Cortex of kidney (tissue), 1 donor: Measurements from ENCODE around the gene MTCH2.
"Not testable (repeated sequence)": the region's sequence is repeated elsewhere in the genome, so short reads cannot be mapped to it uniquely, and the experiment has no call there.

Experiments
- DNase-seq: peaks from one replicate; lab custom pipeline; 2025; lab: John Stamatoyannopoulos, UW

The MTCH2 gene

DNA sequence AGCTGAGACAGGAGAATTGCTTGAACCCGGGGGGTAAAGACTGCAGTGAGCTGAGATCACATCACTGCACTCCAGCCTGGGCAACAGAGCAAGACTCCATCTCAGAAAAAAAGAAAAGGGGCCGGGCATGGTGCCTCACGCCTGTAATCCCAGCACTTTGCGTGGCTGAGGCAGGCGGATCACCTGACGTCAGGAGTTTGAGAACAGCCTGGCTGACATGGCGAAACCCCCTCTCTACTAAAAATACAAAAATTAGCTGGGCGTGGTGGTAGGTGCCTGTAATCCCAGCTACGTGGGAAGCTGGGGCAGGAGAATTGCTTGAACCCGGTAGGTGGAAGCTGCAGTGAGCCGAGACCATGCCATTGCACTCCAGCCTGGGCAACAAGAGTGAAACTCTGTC is 6.0 kb downstream of the MTCH2 start:
- not testable (repeated sequence) for DNase-seq

DNA sequence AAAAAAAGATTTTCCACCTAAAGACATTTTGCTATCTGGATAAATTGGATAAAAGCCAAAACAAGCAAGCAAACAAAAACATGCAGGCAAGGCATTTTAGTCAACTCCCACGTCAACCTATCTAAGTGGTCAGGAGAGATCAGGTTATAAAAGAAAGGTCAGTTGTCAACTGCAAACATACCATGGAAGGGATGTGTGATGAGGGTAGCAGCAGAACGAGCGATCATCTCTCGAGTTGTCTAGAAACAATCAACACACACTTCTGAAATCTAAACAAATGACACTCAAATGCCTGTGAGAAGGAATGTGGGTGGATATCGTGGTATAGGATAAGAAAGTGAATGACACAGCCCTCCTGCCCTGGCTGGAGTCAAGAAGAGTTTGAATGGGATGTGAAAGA is 10.9 kb downstream of the MTCH2 start:
- DNase-seq: no peak

DNA sequence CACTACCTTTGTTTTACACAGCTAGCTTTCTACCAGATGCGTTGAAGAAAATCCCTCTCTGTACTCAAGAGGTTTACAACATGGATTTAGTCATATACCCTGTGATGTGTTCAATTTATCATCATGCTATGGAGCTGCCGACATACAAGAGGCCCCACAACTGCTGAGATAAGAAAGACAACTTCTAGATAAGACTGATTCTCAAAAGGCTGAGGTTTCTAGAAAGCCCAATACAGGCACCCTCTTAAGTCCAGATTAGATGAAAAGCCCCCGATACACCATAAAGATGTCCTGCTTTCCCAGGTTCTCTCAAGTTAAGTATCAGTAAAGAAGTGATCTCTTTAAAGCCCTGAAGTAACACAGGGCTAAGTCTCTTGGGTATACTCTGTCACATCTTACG is 14.3 kb downstream of the MTCH2 start:
- DNase-seq: no peak

DNA sequence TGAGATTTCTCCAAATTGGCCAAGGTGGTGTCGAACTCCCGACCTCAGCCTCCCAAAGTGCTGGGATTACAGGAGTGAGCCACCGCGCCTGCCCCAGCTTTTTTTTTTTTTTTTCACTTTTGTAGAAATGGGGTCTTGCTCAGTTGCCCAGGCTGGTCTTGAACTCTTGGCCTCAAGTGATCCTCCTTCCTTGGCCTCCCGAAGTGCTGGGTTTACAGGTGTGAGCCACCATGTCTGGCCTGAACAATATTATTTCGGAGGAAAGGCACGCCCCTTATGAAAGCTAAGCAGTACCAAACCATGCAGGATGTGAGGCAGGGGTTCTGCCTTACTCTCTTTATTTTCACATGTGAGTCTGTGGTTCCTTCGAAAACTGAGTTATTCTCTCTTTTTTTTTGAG is 16.1 kb downstream of the MTCH2 start:
- no peak for DNase-seq

DNA sequence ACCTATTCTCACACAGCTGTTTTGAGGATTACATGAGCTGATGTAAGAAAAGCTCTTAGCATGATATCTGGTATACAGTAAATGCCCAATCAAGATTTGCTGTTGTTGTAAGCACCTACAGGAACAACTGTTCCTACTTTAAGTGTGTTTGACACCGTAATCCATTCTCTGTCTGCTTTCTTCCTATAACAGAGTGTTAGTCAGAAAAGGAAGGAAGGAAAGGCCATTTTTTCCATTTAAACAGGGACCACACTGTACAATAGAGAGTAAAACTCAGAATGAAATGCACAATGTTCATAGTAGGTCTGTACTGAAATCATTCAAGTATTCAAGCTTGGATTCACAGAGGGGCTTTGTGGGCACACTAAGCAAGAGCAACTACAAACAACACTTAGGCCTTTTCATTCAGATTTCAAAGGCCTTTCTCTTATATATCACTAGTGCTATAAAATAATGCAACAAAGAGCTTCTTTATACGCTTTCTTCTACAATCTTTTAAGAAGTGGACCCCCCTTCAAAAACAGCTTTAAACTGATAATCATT is 21.5 kb downstream of the MTCH2 start:
- DNase-seq: no peak

DNA sequence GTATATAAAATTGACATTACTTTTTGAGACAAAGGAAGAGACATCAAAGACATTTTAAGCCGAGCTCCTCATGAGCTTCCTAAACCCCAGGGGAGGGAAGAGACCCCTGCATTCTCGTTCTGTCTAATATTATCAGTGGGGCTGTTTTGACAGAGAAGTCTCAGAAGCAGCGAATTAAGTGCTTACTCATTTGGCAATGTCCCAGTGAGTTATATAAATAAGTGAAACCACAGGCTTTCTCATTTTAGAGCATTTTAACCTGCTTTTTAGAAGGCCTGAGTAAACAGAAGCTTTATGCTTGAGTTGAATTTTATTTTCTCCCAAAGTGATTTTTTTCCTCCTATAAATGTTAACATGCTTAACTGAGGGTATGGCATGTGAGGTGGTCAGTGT is 24.9 kb downstream of the MTCH2 start:
- no peak for DNase-seq

DNA sequence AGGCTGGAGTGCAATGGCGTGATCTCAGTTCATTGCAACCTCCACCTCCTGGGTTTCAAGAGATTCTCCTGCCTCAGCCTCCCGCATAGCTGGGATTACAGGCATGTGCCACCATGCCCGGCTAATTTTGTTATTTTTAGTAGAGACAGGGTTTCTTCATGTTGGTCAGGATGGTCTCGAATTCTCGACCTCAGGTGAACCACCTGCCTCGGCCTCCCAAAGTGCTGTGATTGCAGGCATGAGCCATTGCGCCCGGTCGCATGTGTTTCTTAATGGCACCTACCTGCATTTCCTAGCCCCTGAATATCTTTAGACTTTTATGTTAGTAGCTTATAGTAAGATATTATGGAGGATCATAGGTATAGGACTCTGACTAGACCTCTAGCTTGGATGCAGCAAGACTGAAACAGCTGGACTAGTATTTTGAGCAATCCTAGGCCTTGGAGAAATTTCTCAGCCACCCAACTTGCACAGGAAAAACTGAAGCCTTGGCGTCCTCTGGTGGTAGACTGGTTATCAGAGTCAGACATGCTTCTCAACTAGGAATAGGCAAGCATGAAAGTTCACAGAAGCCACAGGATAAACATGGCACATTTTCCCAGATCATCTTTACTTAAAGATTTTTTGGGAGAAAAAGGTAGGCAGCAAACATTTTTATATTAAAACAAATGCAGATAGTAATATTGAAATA is 25.5 kb downstream of the MTCH2 start:
- DNase-seq: no peak

DNA sequence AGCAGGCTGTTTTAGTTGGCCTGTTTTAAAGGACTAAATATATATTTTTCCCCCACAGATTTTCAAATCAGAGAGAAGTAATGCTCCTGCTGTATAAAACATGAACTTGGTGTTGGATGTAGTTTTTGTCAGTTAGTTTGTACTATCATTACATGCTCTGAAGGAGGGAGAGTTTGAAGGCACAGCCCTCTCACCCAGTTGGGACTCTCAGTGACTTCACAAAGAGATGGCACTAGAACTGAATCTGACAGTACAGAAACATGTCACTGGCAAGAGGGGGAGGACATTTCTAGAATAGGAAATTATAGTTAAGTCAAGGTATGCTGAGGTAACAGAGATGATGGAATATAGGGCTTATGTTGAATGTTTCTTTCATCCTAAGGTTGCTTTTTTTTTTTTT is 27.1 kb downstream of the MTCH2 start:
- no peak for DNase-seq

DNA sequence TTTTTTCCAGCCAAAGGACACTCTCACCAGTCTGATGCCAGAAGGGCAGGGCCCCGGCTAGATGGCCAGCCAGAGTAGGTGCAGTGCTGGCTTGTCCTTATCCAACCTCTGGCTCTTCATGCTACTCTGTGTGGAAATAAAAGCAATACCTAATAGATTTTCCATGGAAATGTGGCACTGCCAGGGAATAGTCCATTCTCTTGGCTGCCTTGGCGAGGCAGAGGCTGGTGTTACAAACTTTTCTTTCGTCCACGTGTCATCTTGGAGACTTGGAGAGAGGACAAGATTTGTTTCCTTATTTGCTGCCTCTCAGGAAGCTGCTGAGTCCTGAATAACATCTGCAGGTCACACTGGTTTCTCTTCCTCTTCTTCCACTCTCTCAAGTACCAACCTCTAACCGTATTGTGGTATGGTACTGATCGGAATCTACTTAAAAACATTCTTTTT is 31.0 kb downstream of the MTCH2 start:
- no peak for DNase-seq

DNA sequence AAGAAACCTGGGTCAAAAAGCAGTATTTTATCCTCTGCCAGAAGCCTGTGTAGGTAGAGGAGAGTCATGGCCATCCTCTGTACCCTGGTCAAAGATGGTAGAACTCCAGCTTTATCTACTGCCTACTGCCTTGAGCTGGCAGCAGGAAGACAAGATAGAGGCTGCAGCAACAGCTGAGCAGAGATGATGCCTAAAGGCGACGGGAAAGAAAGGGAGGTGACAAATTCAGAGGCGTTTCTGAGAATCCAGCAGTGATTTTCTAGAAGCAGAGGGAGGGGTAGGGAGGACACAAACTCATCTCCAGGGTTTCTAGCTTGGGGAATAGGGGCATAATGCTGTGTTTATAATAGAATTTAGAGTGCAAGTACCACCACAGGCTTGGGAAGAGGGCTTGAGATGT is 32.7 kb downstream of the MTCH2 start:
- DNase-seq: no peak

DNA sequence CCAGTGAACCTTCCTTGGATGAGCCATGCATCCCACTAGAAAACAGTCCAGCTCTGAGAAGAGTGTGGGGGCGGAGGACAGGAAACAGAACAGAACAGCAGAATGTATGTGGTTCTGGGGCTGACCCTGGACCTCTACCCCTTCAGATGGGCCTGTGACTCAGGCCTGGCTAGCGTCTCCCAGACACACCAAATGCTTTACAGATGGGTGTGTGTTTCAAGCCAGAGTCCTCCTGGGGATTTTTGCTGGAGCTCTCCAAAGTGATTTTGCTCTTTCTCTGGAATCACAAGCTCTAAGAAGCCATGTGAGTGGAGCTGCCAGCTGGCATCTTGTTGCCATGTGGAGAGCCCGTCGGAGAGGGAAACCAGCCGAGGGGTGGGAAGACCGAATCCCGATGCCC is 35.0 kb downstream of the MTCH2 start:
- no peak for DNase-seq

DNA sequence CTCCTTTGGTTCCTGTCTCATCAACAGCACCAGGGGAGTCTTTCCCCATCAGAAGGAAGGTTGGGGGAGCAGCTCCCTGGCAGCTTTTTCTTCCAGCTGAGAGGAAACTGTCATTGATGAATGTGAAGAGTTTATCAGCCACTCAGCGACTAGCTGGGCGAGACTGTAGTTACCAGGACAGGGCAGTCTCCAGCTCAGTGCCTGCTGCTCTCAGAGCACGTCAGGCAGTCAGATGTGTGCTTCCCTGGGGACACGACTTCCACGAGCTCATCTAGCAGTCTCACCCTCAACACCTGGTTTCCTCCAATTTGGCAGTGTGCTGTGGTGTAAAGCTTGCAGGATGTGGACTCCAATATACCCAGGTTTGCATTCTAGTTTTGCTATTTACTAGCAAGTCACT is 35.6 kb downstream of the MTCH2 start:
- no peak for DNase-seq

DNA sequence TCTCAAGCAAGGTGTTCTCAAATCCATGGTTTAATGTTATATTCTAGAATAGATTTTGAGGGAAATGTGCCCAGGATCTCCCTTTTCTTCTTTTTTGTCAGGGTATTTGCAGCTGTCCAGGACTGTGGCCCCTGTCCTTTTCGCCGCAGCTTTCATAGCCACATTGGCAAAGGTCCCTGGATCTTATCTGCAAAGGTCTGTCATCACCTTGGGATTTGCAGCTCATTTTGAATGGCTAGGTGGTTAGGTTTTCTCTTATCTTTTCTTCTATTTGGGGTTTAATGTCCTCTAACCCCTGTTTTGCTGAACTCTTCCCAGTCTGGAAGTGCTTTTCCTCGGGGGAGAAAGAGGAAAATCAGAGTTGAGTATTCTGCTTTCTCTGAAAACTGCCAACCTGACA is 36.4 kb downstream of the MTCH2 start:
- no peak for DNase-seq

DNA sequence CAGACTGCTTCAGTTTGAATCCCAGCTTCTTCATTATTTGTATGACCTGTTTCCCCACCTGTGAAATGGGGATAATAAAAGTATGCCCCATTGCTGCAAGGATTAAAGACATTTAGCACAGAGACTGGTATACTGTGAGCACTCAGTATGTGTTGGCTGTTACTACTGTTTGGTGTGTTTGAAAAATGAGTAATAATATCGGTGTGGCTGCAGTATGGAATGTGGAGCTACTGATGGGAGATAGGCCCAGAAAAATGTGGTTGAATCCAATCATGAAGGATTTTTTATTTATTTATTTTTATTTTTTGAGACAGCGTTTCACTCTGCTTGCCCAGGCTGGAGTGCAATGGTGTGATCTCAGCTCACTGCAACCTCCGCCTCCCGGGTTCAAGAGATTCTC is 39.1 kb downstream of the MTCH2 start:
- no peak for DNase-seq

DNA sequence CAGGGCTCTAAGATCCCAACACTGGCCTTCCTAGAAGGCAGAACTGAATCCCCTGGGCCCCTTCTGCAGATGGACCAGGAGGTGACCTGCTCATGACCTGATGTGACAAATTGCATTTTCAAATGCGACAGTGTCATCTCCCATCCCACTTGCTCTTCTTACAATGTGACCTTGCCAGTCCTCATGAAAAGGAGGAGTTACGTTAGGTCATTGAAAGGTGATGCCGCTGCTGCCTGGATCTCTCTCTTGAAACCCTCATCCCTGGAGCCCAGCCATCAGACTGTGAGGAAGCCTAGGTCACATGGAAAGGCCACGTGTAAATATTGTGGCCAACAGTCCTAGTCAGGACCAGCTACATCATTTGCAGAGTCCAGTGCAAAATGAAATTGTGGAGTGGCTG is 42.5 kb downstream of the MTCH2 start:
- no peak for DNase-seq

DNA sequence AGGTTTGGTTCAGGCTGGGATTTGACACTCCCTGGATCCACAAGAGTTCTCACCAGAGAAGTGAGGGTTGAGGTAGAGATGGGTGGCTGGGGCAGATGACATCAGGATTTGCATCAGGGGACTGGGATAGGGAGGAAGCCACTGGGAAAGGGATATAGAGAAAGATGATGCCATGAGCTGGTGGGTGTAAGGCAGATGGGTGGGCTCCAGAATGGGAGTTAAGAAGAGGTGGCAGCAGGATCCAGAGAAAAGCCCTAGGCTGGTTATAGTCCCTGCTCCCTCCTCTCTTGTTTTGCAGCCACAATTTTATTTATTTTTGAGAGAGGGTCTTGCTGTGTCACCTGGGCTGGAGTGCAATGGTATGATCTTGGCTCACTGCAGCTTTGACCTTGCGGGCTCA is 46.4 kb downstream of the MTCH2 start:
- no peak for DNase-seq

DNA sequence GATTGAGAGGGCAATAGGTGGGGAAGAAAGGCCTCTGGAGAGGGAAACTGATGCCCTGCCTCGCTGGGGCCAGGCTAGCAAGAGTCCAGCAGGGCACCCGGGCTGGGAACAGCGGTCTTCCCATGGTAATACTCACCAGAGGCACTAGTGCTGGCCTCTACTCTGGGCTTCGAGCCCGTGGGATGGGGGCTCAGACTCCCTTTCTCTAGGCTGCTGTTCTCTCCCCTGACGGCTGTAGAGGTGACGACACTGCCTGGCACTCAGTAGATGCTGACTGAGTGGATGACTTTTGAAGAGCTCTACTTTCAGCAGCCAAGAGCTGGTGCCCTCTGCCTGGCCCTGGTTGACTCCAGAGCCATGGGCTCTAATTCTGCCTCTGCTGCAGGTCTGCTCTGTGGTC is 47.3 kb downstream of the MTCH2 start:
- no peak for DNase-seq

DNA sequence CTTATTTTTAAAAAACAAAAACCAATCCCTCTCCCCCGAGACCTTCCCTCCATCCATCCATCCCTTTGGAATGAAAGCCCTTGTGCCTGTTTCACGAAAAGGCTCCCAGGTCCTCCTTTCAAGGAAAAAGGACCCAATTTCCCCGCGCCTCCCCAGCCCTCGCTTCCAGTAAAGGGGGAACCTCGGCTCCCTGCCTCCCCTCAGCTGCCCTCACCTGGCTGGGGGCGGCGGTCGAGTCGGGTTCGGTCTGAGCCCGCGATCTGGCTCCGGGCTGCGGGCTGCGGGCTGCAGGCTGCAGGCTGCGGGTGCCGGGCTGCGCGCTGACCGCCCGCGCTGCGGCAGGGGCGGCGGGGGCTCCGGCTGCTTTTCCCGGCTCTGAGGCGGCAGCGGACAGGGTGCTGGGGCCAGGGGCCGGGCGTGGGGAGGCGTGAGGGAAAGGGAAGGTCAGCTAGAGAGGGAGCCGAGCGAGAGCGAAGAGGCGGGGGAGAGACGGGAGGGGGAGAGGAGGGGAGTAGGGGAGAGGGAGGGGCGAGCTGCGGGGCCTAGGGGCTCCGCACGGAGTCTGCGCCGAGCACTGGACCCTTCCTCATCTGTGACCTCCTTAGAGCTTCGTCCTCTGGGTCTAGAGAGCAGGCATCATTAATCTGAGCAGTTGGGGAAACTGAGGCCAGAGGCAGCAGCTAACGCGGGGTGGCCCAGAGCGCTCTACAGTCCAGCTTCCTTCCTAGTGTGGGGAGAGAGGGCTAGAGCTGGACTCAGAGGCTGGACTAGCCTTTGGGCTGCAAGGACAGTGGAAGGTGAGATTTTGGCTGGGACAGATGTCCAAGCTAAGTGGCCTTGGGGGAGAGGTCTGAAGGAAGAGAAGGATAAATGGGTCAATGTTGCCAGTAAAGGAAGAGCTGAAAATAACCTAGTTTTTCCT is 48.2 kb downstream of the MTCH2 start, which contains the start of gene C1QTNF4:
C1QTNF4 (minus strand) TSS at position 478 of the 922 bp plus-strand sequence. CDS start 3,601 bp downstream, outside the sequence.
- no peak for DNase-seq

DNA sequence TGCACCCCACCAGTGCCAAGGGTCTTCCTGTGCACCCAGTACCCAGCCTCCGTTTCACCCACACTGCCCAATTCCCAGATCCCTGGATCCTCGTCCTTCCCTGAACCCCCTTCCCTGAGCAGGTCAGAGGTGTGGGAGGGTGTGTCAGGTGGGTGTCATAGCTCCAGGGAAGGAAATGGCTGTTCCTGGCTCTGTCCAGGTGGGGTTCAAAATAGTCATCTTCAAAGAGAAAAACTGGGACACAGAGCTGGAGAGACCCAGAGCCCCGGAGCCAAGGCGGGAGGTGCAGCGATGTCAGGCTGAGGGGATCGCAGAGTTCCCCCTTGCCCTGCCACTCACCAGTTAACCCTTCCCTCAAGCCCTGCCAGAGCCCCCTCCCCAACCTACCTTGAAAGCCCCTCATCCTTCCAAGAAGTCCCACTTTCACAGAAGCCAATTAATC is 48.8 kb downstream of the MTCH2 start:
- no peak for DNase-seq

DNA sequence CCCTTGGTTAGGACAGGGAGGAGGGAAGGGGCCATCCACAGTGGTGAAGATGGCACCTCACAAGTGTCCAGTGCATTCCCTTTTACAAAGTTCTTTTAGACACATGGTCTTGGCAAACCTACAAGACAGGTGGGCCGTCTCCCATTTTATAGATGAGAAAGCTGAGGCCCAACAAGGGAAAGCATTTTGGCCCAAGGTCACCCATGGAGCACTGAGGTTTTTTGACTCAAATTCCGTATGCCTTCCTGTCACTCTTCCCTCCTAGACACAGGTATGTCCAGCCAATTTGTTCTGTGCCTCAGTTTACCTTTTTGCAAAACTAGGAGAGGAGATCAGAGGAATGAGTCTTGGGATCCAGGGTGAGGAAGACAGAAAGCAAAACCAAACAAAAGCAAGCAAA is 49.4 kb downstream of the MTCH2 start:
- no peak for DNase-seq

DNA sequence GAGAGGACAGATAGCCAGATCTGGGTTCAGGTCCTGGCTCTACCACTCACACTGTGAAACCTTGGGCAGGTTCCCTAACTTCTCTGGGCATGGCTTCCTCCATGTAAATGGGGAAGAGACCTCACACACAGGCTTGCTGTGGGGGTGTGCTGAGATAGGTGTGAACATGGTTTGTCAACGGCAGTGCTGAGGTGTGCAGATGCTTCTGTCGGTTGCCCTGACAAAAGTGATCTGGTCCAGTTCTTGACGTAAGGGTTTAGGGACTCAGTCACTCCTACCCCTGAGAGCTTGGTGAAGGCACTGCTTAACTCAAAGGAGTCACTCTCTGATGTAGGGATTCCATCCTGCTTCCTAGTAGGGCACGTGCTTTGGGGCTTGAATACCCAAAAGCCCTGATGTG is 50.1 kb downstream of the MTCH2 start:
- DNase-seq: no peak

DNA sequence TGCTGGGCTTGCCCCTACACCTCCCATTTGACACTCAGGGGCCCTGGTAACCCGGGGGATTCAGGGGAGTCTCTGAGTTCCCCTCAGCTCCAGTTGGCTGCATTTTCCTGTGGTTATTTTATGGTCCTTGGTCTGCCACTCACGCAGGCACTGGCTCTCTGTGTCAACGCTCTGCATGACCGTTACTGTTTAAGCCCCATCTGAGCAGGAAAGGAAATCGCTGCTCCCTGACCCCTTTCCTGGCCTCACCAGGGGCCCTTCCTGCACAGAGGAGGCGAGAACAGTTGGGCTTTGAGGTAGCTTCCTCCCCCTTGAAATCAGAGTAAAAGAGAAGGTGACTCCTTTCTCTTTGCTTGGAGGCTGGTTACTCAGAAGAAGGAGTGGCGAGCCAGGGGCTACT is 50.6 kb downstream of the MTCH2 start:
- no peak for DNase-seq
